Measurements from ENCODE around the gene CCDC134.

GRCh38 chr22:41772645-41773044, 27.8 kb upstream of the CCDC134 start:
- TF ChIP-seq CTCF (IDR thresholded peaks at IDR 0.05) = no peak
- TF ChIP-seq POLR2AphosphoS5 (IDR thresholded peaks at IDR 0.05) = no peak

Measured in suprapubic skin (tissue), 3 donors.